ENCODE data around the gene TTR. TPM values are rescaled to one million over a fixed set of nuclear protein-coding genes. Genes with fewer than 3 reads are reported as not detected.

Gene TTR
- total and polyA plus RNA-seq, 8 donors, result 133 to 9,933 (median 372) TPM

DNA sequence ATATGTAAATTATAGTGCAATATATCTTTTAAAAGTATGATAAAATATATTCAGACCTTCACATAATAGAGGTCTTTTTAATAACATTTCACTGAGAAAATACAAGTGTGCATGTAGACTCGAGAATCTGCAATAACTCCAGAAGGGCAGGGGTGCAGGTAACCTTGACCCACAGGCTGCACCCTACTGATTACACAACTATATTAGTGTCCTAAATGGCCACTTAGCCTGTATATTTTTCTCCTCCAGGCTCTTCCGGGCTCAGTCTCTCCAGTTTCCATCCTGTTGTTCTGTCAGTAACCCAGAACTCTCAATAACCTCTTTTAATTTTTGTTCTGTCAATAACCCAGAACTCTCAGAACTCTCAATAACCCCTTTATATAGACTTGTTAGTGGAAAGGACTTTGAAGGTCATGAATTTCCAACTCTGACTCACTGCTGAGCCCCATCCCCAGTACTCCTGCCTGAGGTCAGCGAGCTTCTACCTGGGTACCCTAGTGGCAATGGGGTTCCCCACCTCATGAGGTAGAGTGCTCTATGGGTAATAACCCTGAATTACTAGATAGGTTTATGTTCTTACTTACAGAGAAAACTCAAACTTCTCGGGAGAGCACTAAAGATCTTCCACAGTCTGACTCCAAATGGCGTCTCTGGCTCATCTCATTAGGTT is 8.4 kb upstream of the TTR start:
- FAIRE-seq, result no peak
- no peak for ATAC-seq
- no peaks in the 10 kb centered on the region for H3K9me3 ChIP-seq
- H3K36me3 ChIP-seq, result no peaks in the 10 kb centered on the region
- no peak overlapping the region for H3K4me3 ChIP-seq
- intact Hi-C loops (cut with DNase I), result no loop called here
- H3K27ac ChIP-seq, result no peak overlapping the region
- TF ChIP-seq, protein P1, sequence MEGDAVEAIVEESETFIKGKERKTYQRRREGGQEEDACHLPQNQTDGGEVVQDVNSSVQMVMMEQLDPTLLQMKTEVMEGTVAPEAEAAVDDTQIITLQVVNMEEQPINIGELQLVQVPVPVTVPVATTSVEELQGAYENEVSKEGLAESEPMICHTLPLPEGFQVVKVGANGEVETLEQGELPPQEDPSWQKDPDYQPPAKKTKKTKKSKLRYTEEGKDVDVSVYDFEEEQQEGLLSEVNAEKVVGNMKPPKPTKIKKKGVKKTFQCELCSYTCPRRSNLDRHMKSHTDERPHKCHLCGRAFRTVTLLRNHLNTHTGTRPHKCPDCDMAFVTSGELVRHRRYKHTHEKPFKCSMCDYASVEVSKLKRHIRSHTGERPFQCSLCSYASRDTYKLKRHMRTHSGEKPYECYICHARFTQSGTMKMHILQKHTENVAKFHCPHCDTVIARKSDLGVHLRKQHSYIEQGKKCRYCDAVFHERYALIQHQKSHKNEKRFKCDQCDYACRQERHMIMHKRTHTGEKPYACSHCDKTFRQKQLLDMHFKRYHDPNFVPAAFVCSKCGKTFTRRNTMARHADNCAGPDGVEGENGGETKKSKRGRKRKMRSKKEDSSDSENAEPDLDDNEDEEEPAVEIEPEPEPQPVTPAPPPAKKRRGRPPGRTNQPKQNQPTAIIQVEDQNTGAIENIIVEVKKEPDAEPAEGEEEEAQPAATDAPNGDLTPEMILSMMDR (IDR thresholded peaks at IDR 0.05), result no peak
- no peaks in the 10 kb centered on the region for H3K27me3 ChIP-seq
- 86 to 91% methylated on average over 5 of the region's 5 CpGs for WGBS, 2 donors
- DNase-seq, result no peak
- H3K4me1 ChIP-seq, result no peaks in the 10 kb centered on the region

GRCh38 chr18:31585991-31586390 is 5.7 kb upstream of the TTR start:
- Histone ChIP-seq H3K36me3 (no peaks in the 10 kb centered on the region), H3K4me1 (peaks cover 0 to 3% (median 3%) of the 10 kb centered on the region in 3 donors), H3K4me3 (no peak overlapping the region), H3K27me3 (no peaks in the 10 kb centered on the region), H3K9me3 (no peaks in the 10 kb centered on the region), H3K27ac (no peak overlapping the region)
- no peak for DNase-seq
- FAIRE-seq, result no peak
- intact Hi-C loops (cut with DNase I), result no loop called here
- no peak for ATAC-seq
- TF ChIP-seq, protein P1 (IDR thresholded peaks at IDR 0.05), result no peak
- 91 to 94% methylated on average over 5 of the region's 5 CpGs for WGBS, 2 donors

DNA sequence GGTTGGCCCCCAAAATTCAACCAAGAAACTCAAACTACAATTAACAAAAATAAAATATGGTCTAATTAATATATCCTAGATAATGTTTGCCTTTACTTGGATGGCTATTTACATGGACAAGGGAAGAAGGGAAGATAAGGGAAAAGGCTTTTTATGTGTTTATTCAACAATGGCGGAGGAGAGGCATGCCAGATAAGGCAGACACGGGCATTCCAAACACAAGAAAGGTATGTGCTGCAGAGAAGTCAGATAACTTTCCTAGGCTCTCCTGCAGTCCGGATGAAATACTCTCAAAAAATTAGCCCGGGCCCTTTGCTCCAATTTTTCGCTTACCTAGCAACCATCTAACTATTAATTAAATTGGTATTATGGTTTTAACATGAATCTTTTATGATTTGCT is 5.1 kb upstream of the TTR start:
- intact Hi-C loops (cut with DNase I), result no loop called here
- Histone ChIP-seq H3K27me3 (no peaks in the 10 kb centered on the region), H3K4me3 (no peak overlapping the region), H3K27ac (no peak overlapping the region), H3K36me3 (no peaks in the 10 kb centered on the region), H3K9me3 (no peaks in the 10 kb centered on the region), H3K4me1 (peaks cover 0 to 8% (median 7%) of the 10 kb centered on the region in 3 donors)
- ATAC-seq, result no peak
- no peak for DNase-seq
- no peak for FAIRE-seq
- 60 to 67% methylated on average over 5 of the region's 5 CpGs for WGBS, 2 donors
- TF ChIP-seq, protein P1 (IDR thresholded peaks at IDR 0.05), result no peak

- DNase-seq (no peak), FAIRE-seq (no peak), ATAC-seq (no peak)
- no peak overlapping the region for H3K27ac ChIP-seq
- no peaks in the 10 kb centered on the region for H3K9me3 ChIP-seq
- H3K27me3 ChIP-seq, result no peaks in the 10 kb centered on the region
- intact Hi-C loops (cut with DNase I), result no loop called here
- TF ChIP-seq, protein P1 (IDR thresholded peaks at IDR 0.05), result no peak
- no peaks in the 10 kb centered on the region for H3K36me3 ChIP-seq
- H3K4me1 ChIP-seq, result peaks cover 0 to 8% (median 7%) of the 10 kb centered on the region in 3 donors
- 89 to 92% methylated on average over 4 of the region's 4 CpGs for WGBS, 2 donors
- no peak overlapping the region for H3K4me3 ChIP-seq
These were observed 4.1 kb upstream of the TTR start for GRCh38 chr18:31587529-31587928.

DNA sequence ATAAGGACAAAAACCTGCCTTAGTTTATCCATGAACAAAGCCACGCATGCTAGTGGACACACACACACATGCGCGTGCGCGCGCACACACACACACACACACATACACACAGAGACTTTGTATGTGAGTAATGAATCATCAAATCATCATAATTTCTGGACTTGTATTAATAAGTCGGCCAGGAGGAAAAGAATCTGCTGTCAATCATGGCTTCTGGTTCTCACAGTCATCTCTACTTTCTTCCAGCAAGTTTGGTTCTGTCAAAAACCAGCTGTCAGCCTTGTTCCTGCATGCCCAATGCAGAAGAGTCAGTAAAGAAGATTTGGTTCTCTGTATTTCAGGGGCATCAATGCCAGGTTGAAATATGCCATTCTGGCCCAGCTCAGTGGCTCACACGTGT is 1.1 kb upstream of the TTR start:
- 85 to 88% methylated on average over 8 of the region's 8 CpGs for WGBS, 2 donors
- Histone ChIP-seq H3K4me3 (no peak overlapping the region), H3K9me3 (no peaks in the 10 kb centered on the region), H3K27ac (no peak overlapping the region), H3K36me3 (no peaks in the 10 kb centered on the region), H3K4me1 (peaks cover 0 to 8% (median 7%) of the 10 kb centered on the region in 3 donors), H3K27me3 (no peaks in the 10 kb centered on the region)
- ATAC-seq (no peak), FAIRE-seq (no peak), DNase-seq (no peak)
- intact Hi-C loops (cut with DNase I), result no loop called here
- TF ChIP-seq, protein P1 (IDR thresholded peaks at IDR 0.05), result no peak

Measured in pancreas (tissue), 10 donors.